ENCODE results near the gene TERT. TPM values are rescaled to one million over a fixed set of nuclear protein-coding genes. Genes with fewer than 3 reads are reported as not detected.

TERT gene
- total RNA-seq, 1 experiment from 2014 or later, result 0.42 TPM

- in situ Hi-C loops (cut with HindIII; ENCODE audit: low pct_unique_long_range_greater_than_20kb, low sequenced_read_pairs), result no loop called here
- DNase-seq (ENCODE audit: low read depth, low spot score), result no peak
Observed at GRCh38 chr5:1209896-1210776, 84.7 kb downstream of the TERT start.

GRCh38 chr5:1209489-1209852 is 85.4 kb downstream of the TERT start:
- in situ Hi-C loops (cut with HindIII; ENCODE audit: low pct_unique_long_range_greater_than_20kb, low sequenced_read_pairs), result no loop called here
- DNase-seq (ENCODE audit: low read depth, low spot score), result no peak

GRCh38 chr5:1208743-1209488 is 86.0 kb downstream of the TERT start:
- DNase-seq (ENCODE audit: low read depth, low spot score), result peak; percentile 75
- in situ Hi-C loops (cut with HindIII; ENCODE audit: low pct_unique_long_range_greater_than_20kb, low sequenced_read_pairs), result no loop called here

GRCh38 chr5:1208221-1208742 is 86.6 kb downstream of the TERT start:
- in situ Hi-C loops (cut with HindIII; ENCODE audit: low pct_unique_long_range_greater_than_20kb, low sequenced_read_pairs), result no loop called here
- DNase-seq (ENCODE audit: low read depth, low spot score), result no peak

GRCh38 chr5:1207555-1207954 is 87.3 kb downstream of the TERT start:
- in situ Hi-C loops (cut with HindIII; ENCODE audit: low pct_unique_long_range_greater_than_20kb, low sequenced_read_pairs), result no loop called here
- no peak for DNase-seq (ENCODE audit: low read depth, low spot score)

- DNase-seq (ENCODE audit: low read depth, low spot score), result no peak
- in situ Hi-C loops (cut with HindIII; ENCODE audit: low pct_unique_long_range_greater_than_20kb, low sequenced_read_pairs), result no loop called here
Observed at GRCh38 chr5:1206521-1207412, 88.1 kb downstream of the TERT start.

GRCh38 chr5:1205255-1206180 is 89.3 kb downstream of the TERT start:
- in situ Hi-C loops (cut with HindIII; ENCODE audit: low pct_unique_long_range_greater_than_20kb, low sequenced_read_pairs), result no loop called here
- DNase-seq (ENCODE audit: low read depth, low spot score), result no peak

GRCh38 chr5:1204693-1205242 is 90.1 kb downstream of the TERT start:
- peak; percentile 73 for DNase-seq (ENCODE audit: low read depth, low spot score)
- in situ Hi-C loops (cut with HindIII; ENCODE audit: low pct_unique_long_range_greater_than_20kb, low sequenced_read_pairs), result no loop called here

- DNase-seq (ENCODE audit: low read depth, low spot score), result no peak
- in situ Hi-C loops (cut with HindIII; ENCODE audit: low pct_unique_long_range_greater_than_20kb, low sequenced_read_pairs), result no loop called here
Observed at GRCh38 chr5:1203968-1204692, 90.7 kb downstream of the TERT start.

GRCh38 chr5:1203311-1203967 is 91.4 kb downstream of the TERT start:
- DNase-seq (ENCODE audit: low read depth, low spot score), result no peak
- in situ Hi-C loops (cut with HindIII; ENCODE audit: low pct_unique_long_range_greater_than_20kb, low sequenced_read_pairs), result no loop called here

Small RNA genes lying within 50 kb of the gene (small RNA-seq; reads per million reads assigned to genes)
- gene MIR4457, result 0 reads per million in 2 experiments

Other genes starting within 250 kb of the TERT start
- 11.6 and 12.1 TPM in 2 replicates for gene SLC12A7, start 183.0 kb downstream of the TERT start, total RNA-seq (2014; rRNA removed; shearing (Covaris generic))
- not detected in 2 replicates for gene SLC6A19, start 93.5 kb downstream of the TERT start, total RNA-seq (2014; rRNA removed; shearing (Covaris generic))
- gene SLC6A18, start 69.7 kb downstream of the TERT start, total RNA-seq (2014; rRNA removed; shearing (Covaris generic)), result not detected in 2 replicates
- gene CLPTM1L, start 50.0 kb upstream of the TERT start, total RNA-seq (2014; rRNA removed; shearing (Covaris generic)), result 587 and 632 TPM in 2 replicates
- not detected in 2 replicates for gene SLC6A3, start 150.4 kb upstream of the TERT start, total RNA-seq (2014; rRNA removed; shearing (Covaris generic))
- gene LPCAT1, start 228.9 kb upstream of the TERT start, total RNA-seq (2014; rRNA removed; shearing (Covaris generic)), result 47.5 and 50.6 TPM in 2 replicates